Measurements from ENCODE around the gene ATXN1.
A peak's percentile ranks its signal among the peaks of the same experiment; 100 is the strongest.
"Not testable (repeated sequence)": the region's sequence is repeated elsewhere in the genome, so short reads cannot be mapped to it uniquely, and the experiment has no call there.

The ATXN1 gene

GRCh38 chr6:16274483-16274882, 486.8 kb downstream of the ATXN1 start:
- DNase-seq (ENCODE audit: low spot score), result no peak

GRCh38 chr6:16273256-16273655, 488.0 kb downstream of the ATXN1 start:
- DNase-seq (ENCODE audit: low spot score), result peak; percentile 61

GRCh38 chr6:16272201-16272600, 489.1 kb downstream of the ATXN1 start:
- no peak for DNase-seq (ENCODE audit: low spot score)

GRCh38 chr6:16271428-16271827, 489.8 kb downstream of the ATXN1 start:
- no peak for DNase-seq (ENCODE audit: low spot score)

- DNase-seq (ENCODE audit: low spot score), result no peak
These were observed 491.0 kb downstream of the ATXN1 start for GRCh38 chr6:16270178-16270794.

- DNase-seq (ENCODE audit: low spot score), result not testable (repeated sequence)
These were observed 491.7 kb downstream of the ATXN1 start for GRCh38 chr6:16269442-16270070.

GRCh38 chr6:16267428-16268263, 493.6 kb downstream of the ATXN1 start:
- DNase-seq (ENCODE audit: low spot score), result no peak

- no peak for DNase-seq (ENCODE audit: low spot score)
These were observed 495.6 kb downstream of the ATXN1 start for GRCh38 chr6:16265351-16266341.

- DNase-seq (ENCODE audit: low spot score), result no peak
These were observed 496.5 kb downstream of the ATXN1 start for GRCh38 chr6:16264785-16265184.

GRCh38 chr6:16263464-16264099, 497.7 kb downstream of the ATXN1 start:
- DNase-seq (ENCODE audit: low spot score), result not testable (repeated sequence)

- not testable (repeated sequence) for DNase-seq (ENCODE audit: low spot score)
These were observed 498.5 kb downstream of the ATXN1 start for GRCh38 chr6:16262773-16263172.

- DNase-seq (ENCODE audit: low spot score), result not testable (repeated sequence)
These were observed 500.7 kb downstream of the ATXN1 start for GRCh38 chr6:16260602-16261001.

- not testable (repeated sequence) for DNase-seq (ENCODE audit: low spot score)
These were observed 501.7 kb downstream of the ATXN1 start for GRCh38 chr6:16259604-16260003.

- DNase-seq (ENCODE audit: low spot score), result no peak
These were observed 502.6 kb downstream of the ATXN1 start for GRCh38 chr6:16258709-16259075.

GRCh38 chr6:16257999-16258708, 503.1 kb downstream of the ATXN1 start:
- no peak for DNase-seq (ENCODE audit: low spot score)

GRCh38 chr6:16256781-16257180, 504.5 kb downstream of the ATXN1 start:
- DNase-seq (ENCODE audit: low spot score), result no peak

GRCh38 chr6:16254535-16254934, 506.7 kb downstream of the ATXN1 start:
- no peak for DNase-seq (ENCODE audit: low spot score)

- no peak for DNase-seq (ENCODE audit: low spot score)
These were observed 507.7 kb downstream of the ATXN1 start for GRCh38 chr6:16253399-16254144.

GRCh38 chr6:16252686-16253299, 508.5 kb downstream of the ATXN1 start:
- no peak for DNase-seq (ENCODE audit: low spot score)

GRCh38 chr6:16251706-16252105, 509.6 kb downstream of the ATXN1 start:
- no peak for DNase-seq (ENCODE audit: low spot score)
